Naive thymus-derived CD4-positive, alpha-beta T cell (primary cell): Measurements from ENCODE around the gene EED. TPM values are rescaled to one million over a fixed set of nuclear protein-coding genes. Genes with fewer than 3 reads are reported as not detected.
A peak's percentile ranks its signal among the peaks of the same experiment; 100 is the strongest.

Experiments
- ATAC-seq: fragments of 150-1000 bp; cut with Tn5 transposase; 2 replicates; pipeline ENCODE4 v1.10.0; 2021; ENCODE audit warnings: mild to moderate bottlenecking, moderate library complexity
- CTCF ChIA-PET: fragments of 350-600 bp; sonication (Branson Sonifier 250); formaldehyde crosslinking; loops from one replicate; lab custom pipeline; 2021; ENCODE audit warnings: antibody characterized with exemption; lab: Charles Lee
- POLR2A ChIA-PET: fragments of 350-600 bp; sonication (Branson Sonifier 250); formaldehyde crosslinking; loops from one replicate; lab custom pipeline; 2021; ENCODE audit warnings: antibody characterized with exemption, inconsistent platforms; lab: Charles Lee
- DNase-seq, 9 donors: peaks; one replicate each; pipeline versions ENCODE4 v3.0.0 to v3.0.0-alpha.2; 2020 to 2022; ENCODE audit warnings: mixed read lengths in 1 of 9
- H3K27ac ChIP-seq: one replicate; pipeline ENCODE4 v1.7.0; 2013; ENCODE audit warnings: mild to moderate bottlenecking, low read depth, low read length, moderate library complexity
- H3K27me3 ChIP-seq, 2 donors: one replicate each; pipeline ENCODE4 v1.7.0; 2013; ENCODE audit warnings: low read length in 2 of 2, mild to moderate bottlenecking in 2 of 2, moderate library complexity in 2 of 2; ENCODE audit not compliant: control insufficient read depth in 2 of 2, insufficient read depth in 2 of 2
- H3K36me3 ChIP-seq, 3 experiments: 1 replicate in 2 of 3; 2 replicates in 1 of 3; pipeline ENCODE4 v1.7.0; 2013; ENCODE audit warnings: low read length in 3 of 3, mild to moderate bottlenecking in 3 of 3, moderate library complexity in 1 of 3; ENCODE audit not compliant: insufficient read depth in 3 of 3, control insufficient read depth in 2 of 3
- H3K4me1 ChIP-seq, 2 donors: one replicate each; pipeline ENCODE4 v1.7.0; 2013; ENCODE audit warnings: low read length in 2 of 2, mild to moderate bottlenecking in 2 of 2, moderate library complexity in 1 of 2; ENCODE audit not compliant: control insufficient read depth in 2 of 2, insufficient read depth in 2 of 2
- H3K4me3 ChIP-seq: 2 replicates; pipeline ENCODE4 v1.7.0; 2013; ENCODE audit warnings: mild to moderate bottlenecking, low read length
- H3K9me3 ChIP-seq, 3 experiments: 1 replicate in 2 of 3; 2 replicates in 1 of 3; pipeline ENCODE4 v1.7.0; 2013; ENCODE audit warnings: low read length in 3 of 3; ENCODE audit not compliant: control insufficient read depth in 2 of 3
- H3K27ac Mint-ChIP-seq, 9 donors: one replicate each; pipeline ENCODE4 v1.8.0; 2020 to 2022; ENCODE audit warnings: mixed read lengths in 9 of 9, mild to moderate bottlenecking in 8 of 9, moderate library complexity in 5 of 9, inconsistent platforms in 2 of 9
- H3K27me3 Mint-ChIP-seq, 5 donors: one replicate each; pipeline ENCODE4 v1.8.0; 2021 to 2022; ENCODE audit warnings: mixed read lengths in 5 of 5, mild to moderate bottlenecking in 1 of 5
- H3K36me3 Mint-ChIP-seq, 5 donors: one replicate each; pipeline ENCODE4 v1.8.0; 2020 to 2022; ENCODE audit warnings: mixed read lengths in 5 of 5, mild to moderate bottlenecking in 3 of 5, inconsistent platforms in 1 of 5
- H3K4me1 Mint-ChIP-seq, 7 donors: one replicate each; pipeline ENCODE4 v1.8.0; 2020 to 2022; ENCODE audit warnings: mixed read lengths in 7 of 7, mild to moderate bottlenecking in 3 of 7, inconsistent platforms in 1 of 7
- H3K4me3 Mint-ChIP-seq, 10 donors: one replicate each; pipeline ENCODE4 v1.8.0; 2020 to 2022; ENCODE audit warnings: mild to moderate bottlenecking in 10 of 10, mixed read lengths in 10 of 10, moderate library complexity in 6 of 10, inconsistent platforms in 2 of 10
- H3K9me3 Mint-ChIP-seq, 11 donors: one replicate each; pipeline ENCODE4 v1.8.0; 2020 to 2022; ENCODE audit warnings: mixed read lengths in 11 of 11, mild to moderate bottlenecking in 4 of 11, inconsistent platforms in 1 of 11, moderate library complexity in 1 of 11
- intact Hi-C, 2 donors: fragments of 100-400 bp; cut with micrococcal nuclease; formaldehyde crosslinking; loops; one replicate each; pipeline ENCODE4 v1.15.1; 2023
- polyA plus RNA-seq, 2 donors: library from polyadenylated mRNA; unstranded; fragments of 300-500 nt; fragmentation: Illumina TruSeq; gene quantifications; one replicate each; pipeline ENCODE4 v1.2.3, GENCODE V29; 2021
- total RNA-seq, 6 experiments: library from RNA in 5 of 6; stranded (reverse) in 5 of 6; gene quantifications; 1 replicate in 5 of 6; 2 replicates in 1 of 6; pipeline ENCODE4 v1.2.3 and lab custom pipeline; 2021 to 2026

EED gene
- total and polyA plus RNA-seq, 7 experiments from 2014 or later, result 15.3 to 62.4 (median 23.4) TPM

DNA sequence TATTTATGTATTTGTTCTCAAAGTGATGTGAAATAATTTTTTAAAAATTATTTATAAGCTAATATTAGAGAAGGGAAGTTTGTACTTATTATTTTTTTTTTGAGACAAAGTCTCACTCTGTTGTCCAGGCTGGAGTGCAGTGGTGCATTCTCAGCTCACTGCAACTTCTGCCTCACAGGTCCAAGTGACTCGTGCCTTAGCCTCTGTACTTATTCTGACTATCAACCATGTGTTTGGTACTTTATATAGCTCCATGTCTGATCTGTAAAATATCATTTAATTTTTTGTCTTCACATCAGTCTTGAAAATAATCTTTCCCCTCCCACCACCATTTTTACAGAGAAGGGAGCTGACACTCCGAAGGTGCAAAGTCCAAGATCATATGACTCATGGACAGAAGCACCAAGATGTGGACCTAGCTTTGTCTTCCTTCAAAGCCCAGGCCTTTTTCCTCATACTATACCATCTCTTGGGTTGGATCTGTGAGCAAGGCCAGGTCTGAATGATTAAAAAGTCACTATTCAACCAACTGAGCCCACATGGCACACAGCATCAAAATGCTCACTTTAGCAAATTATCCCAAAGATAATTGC is 32.4 kb upstream of the EED start:
- Mint-ChIP-seq H3K4me3 (no peak overlapping the region), H3K4me1 (peaks cover 0 to 25% (median 0%) of the 10 kb centered on the region in 7 donors), H3K27me3 (no peaks in the 10 kb centered on the region), H3K9me3 (peaks cover 0 to 3% (median 0%) of the 10 kb centered on the region in 11 donors), H3K36me3 (peaks cover 0 to 12% (median 0%) of the 10 kb centered on the region in 5 donors), H3K27ac (no peak overlapping the region)
- ATAC-seq (no peak), DNase-seq (no peak)
- no peak overlapping the region for H3K4me3 ChIP-seq
- intact Hi-C loops, result no loop called here
- CTCF ChIA-PET, result no interaction called here
- no peaks in the 10 kb centered on the region for H3K27me3 ChIP-seq
- POLR2A ChIA-PET, result interaction anchor here (0.7 kb wide), 1 partner anchor 406 kb away, joined by 3 read pairs; no protein-coding TSS in a partner anchor
- no peaks in the 10 kb centered on the region for H3K9me3 ChIP-seq
- no peak overlapping the region for H3K27ac ChIP-seq
- H3K36me3 ChIP-seq, result no peaks in the 10 kb centered on the region
- H3K4me1 ChIP-seq, result no peaks in the 10 kb centered on the region

DNA sequence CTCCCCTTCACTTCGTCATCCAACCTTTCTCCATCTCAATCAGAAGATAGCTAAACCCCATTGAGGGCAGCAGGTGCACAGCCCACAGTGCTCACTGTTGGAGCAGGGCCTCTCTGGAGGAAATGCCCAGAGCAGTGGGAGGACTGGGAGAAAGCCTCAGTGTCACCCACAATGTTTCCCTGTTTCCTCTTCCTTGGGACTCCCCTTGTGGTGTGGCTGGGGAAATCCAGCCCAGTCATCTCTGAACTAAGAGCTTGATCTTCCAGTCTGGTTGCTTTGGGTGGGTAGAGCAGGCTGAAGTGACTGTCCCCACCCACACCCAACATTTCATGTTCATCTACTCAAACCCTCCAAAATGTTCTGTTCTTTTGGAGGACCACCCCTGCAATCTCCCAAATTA is 29.8 kb upstream of the EED start:
- H3K36me3 ChIP-seq, result no peaks in the 10 kb centered on the region
- intact Hi-C loops, result loop anchor here in 1 of 2 donors (1.0 kb wide), 1 partner anchor 73 kb away; no protein-coding TSS in a partner anchor
- peak in 1 of 9 donors; percentile 86 for DNase-seq
- Mint-ChIP-seq H3K27me3 (peaks cover 0 to 2% (median 0%) of the 10 kb centered on the region in 5 donors), H3K4me3 (peak overlapping the region in 1 of 10 donors; percentile 64), H3K9me3 (peaks cover 0 to 3% (median 0%) of the 10 kb centered on the region in 11 donors), H3K4me1 (peaks cover 4 to 43% (median 12%) of the 10 kb centered on the region in 7 donors), H3K27ac (peak overlapping the region in 1 of 9 donors; percentile 65), H3K36me3 (peaks cover 0 to 12% (median 0%) of the 10 kb centered on the region in 5 donors)
- ATAC-seq, result peak; percentile 43
- POLR2A ChIA-PET, result no interaction called here
- H3K4me1 ChIP-seq, result no peaks in the 10 kb centered on the region
- H3K27me3 ChIP-seq, result no peaks in the 10 kb centered on the region
- CTCF ChIA-PET, result interaction anchor here (0.6 kb wide), 1 partner anchor 309 kb away, joined by 4 read pairs; no protein-coding TSS in a partner anchor
- H3K27ac ChIP-seq, result no peak overlapping the region
- no peak overlapping the region for H3K4me3 ChIP-seq
- H3K9me3 ChIP-seq, result no peaks in the 10 kb centered on the region

- peak overlapping the region; percentile 32 for H3K4me3 ChIP-seq
- Mint-ChIP-seq H3K4me1 (peaks cover 4 to 42% (median 12%) of the 10 kb centered on the region in 7 donors), H3K27me3 (peaks cover 0 to 12% (median 5%) of the 10 kb centered on the region in 5 donors), H3K9me3 (peaks cover 0 to 3% (median 0%) of the 10 kb centered on the region in 11 donors), H3K4me3 (peak overlapping the region; percentile 32 to 79 (median 67)), H3K36me3 (peaks cover 0 to 7% (median 0%) of the 10 kb centered on the region in 5 donors), H3K27ac (peak overlapping the region in 2 of 9 donors; percentile 44 to 45)
- H3K9me3 ChIP-seq, result no peaks in the 10 kb centered on the region
- H3K36me3 ChIP-seq, result no peaks in the 10 kb centered on the region
- intact Hi-C loops, result loop anchor here (1.0 kb wide), 6 partner anchors 16 to 623 kb away; partner anchors contain the start of genes CCDC83 (in 2 of the 2) and EED (in 1 of the 2)
- no peaks in the 10 kb centered on the region for H3K27me3 ChIP-seq
- H3K27ac ChIP-seq, result no peak overlapping the region
- DNase-seq (peak in 8 of 9 donors; percentile 17 to 54 (median 42)), ATAC-seq (peak; percentile 92)
- ChIA-PET CTCF (interaction anchor here (0.6 to 2.1 kb wide), 5 partner anchors 12 to 598 kb away, joined by 3 to 7 read pairs (median 4); no protein-coding TSS in a partner anchor), POLR2A (interaction anchor here (0.7 kb wide), 1 partner anchor 527 kb away, joined by 3 read pairs; no protein-coding TSS in a partner anchor)
- no peaks in the 10 kb centered on the region for H3K4me1 ChIP-seq
These were observed 26.1 kb upstream of the EED start for GRCh38 chr11:86218125-86219084.

DNA sequence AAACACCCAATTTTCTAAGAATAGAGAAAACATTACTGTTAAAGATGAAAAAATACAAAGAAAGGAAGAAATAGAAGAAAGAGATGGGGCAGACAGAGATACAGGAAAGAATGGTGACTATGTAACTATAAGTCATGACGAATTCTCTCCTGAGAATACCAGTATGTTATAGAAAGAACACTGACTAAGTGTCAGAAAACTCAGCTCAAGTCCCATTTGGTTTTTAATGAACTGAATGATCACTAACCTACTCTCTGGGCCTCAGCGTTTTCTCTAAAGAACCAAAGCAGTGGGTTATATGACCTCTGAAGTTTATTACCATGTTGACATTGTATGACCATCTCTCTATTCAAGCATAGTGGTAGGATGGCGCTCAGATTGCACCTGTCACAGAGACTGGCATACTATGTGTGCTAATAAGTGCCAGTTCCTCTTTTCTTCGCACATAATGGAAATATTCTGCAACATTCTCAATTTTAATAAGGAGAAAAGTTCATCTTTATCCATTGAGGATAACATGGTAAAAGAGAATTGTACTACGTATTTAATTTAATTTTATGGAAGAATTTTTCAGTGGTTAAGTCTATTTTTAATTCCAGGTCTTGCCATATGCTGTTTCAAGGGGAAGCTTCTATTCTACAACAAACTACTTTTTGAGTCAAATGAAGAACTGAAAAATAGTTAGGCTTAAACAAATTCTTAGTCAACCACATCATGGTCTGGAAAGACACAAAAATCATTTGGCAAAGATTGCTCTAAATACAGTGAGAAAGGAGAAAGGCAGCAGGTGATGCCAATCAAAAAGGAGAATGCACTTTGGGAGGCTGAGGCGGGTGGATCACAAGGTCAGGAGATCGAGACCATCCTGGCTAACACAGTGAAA is 25.0 kb upstream of the EED start:
- H3K27ac ChIP-seq, result no peak overlapping the region
- Mint-ChIP-seq H3K4me1 (peaks cover 4 to 38% (median 12%) of the 10 kb centered on the region in 7 donors), H3K36me3 (peaks cover 0 to 10% (median 3%) of the 10 kb centered on the region in 5 donors), H3K27ac (peak overlapping the region in 1 of 9 donors; percentile 44), H3K27me3 (peaks cover 0 to 12% (median 5%) of the 10 kb centered on the region in 5 donors), H3K4me3 (no peak overlapping the region), H3K9me3 (peaks cover 0 to 8% (median 3%) of the 10 kb centered on the region in 11 donors)
- no peaks in the 10 kb centered on the region for H3K27me3 ChIP-seq
- ChIA-PET CTCF (interaction anchor here (0.6 to 2.1 kb wide), 2 partner anchors 25 to 596 kb away, joined by 5 to 7 read pairs; no protein-coding TSS in a partner anchor), POLR2A (no interaction called here)
- ATAC-seq (no peak), DNase-seq (no peak)
- H3K9me3 ChIP-seq, result no peaks in the 10 kb centered on the region
- H3K4me1 ChIP-seq, result no peaks in the 10 kb centered on the region
- intact Hi-C loops, result no loop called here
- H3K4me3 ChIP-seq, result no peak overlapping the region
- no peaks in the 10 kb centered on the region for H3K36me3 ChIP-seq

DNA sequence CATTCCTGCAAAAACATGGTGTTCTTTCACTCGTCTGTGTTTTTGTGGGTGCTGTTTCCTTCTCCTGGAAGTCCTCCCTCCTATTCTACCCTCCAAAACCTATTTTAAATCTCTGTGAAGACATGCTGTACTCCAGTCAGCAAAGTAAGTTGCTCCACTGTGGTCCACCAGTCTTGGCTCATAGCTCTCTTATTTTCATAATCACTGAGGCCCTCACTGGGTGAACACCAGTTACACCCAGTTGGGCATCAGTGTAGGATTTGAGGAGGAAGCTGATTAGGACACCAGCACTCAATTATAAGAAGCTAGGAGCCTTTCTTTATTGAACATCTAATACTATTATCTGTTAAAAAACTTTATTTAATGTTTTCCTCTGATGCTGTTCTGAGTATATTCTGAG is 23.9 kb upstream of the EED start:
- peaks cover 0 to 12% (median 5%) of the 10 kb centered on the region in 5 donors for H3K27me3 Mint-ChIP-seq
- Histone ChIP-seq H3K27ac (no peak overlapping the region), H3K4me3 (no peak overlapping the region), H3K36me3 (no peaks in the 10 kb centered on the region), H3K27me3 (no peaks in the 10 kb centered on the region), H3K9me3 (no peaks in the 10 kb centered on the region), H3K4me1 (no peaks in the 10 kb centered on the region)
- H3K4me3 Mint-ChIP-seq, result no peak overlapping the region
- POLR2A ChIA-PET, result no interaction called here
- H3K27ac Mint-ChIP-seq, result no peak overlapping the region
- peaks cover 0 to 14% (median 3%) of the 10 kb centered on the region in 11 donors for H3K9me3 Mint-ChIP-seq
- no peak for ATAC-seq
- intact Hi-C loops, result no loop called here
- peaks cover 0 to 10% (median 4%) of the 10 kb centered on the region in 5 donors for H3K36me3 Mint-ChIP-seq
- CTCF ChIA-PET, result interaction anchor here (0.7 kb wide), 1 partner anchor 582 kb away, joined by 3 read pairs; no protein-coding TSS in a partner anchor
- no peak for DNase-seq
- peaks cover 4 to 28% (median 12%) of the 10 kb centered on the region in 7 donors for H3K4me1 Mint-ChIP-seq
